Measurements from ENCODE around the gene ABCB1. TPM values are rescaled to one million over a fixed set of nuclear protein-coding genes. Genes with fewer than 3 reads are reported as not detected.
A peak's percentile ranks its signal among the peaks of the same experiment; 100 is the strongest.

ABCB1 gene
- total and polyA plus RNA-seq, 2 of the 13 experiments (the other 11 are each of a cell fraction or from before 2014, with no cell fraction given) = 42.8 to 52.6 TPM

GRCh38 chr7:87463982-87464381 lies 136.7 kb downstream of the ABCB1 start (continued):
- TF ChIP-seq ARID5B (CRISPR knock-in tag; IDR thresholded peaks at IDR 0.05) (peak; percentile 93), STAG1 (CRISPR knock-in tag; IDR thresholded peaks at IDR 0.05) (peak; percentile 15; the same call in 1 of the 2 replicates), RERE (CRISPR knock-in tag; IDR thresholded peaks at IDR 0.05; ENCODE audit: low read depth) (no peak), ZNF709 (CRISPR knock-in tag; IDR thresholded peaks at IDR 0.05) (no peak), TFDP2 (CRISPR knock-in tag; IDR thresholded peaks at IDR 0.05) (peak; percentile 52; the same call in 1 of the 2 replicates), ZNF563 (CRISPR knock-in tag; IDR thresholded peaks at IDR 0.05) (no peak), ZNF10 (CRISPR knock-in tag; IDR thresholded peaks at IDR 0.05; ENCODE audit: borderline replicate concordance, low read depth) (no peak), AFF4 (CRISPR knock-in tag; IDR thresholded peaks at IDR 0.05) (no peak), BHLHE40 (IDR thresholded peaks at IDR 0.05; ENCODE audit: low read length) (no peak), KDM3A (CRISPR knock-in tag; IDR thresholded peaks at IDR 0.05; ENCODE audit: low read depth) (0 out of 2 replicates have a peak, but pooled peaks have one; percentile 25), DNMT3B (CRISPR knock-in tag; conservative IDR thresholded peaks at IDR 0.05) (no peak), RFX1 (IDR thresholded peaks at IDR 0.05) (no peak)
